BJ (cell line): ENCODE measurements around the gene FSTL1. TPM values are rescaled to one million over a fixed set of nuclear protein-coding genes. Genes with fewer than 3 reads are reported as not detected.

ENCODE experiments used
- CTCF ChIA-PET: fragments of 350-600 bp; formaldehyde crosslinking; extraction: SDS; loops from one replicate; lab custom pipeline; 2021; ENCODE audit warnings: antibody characterized with exemption, inconsistent platforms; lab: Yijun Ruan, JAX
- POLR2A ChIA-PET: fragments of 300-600 bp; sonication (Branson Sonifier 250); formaldehyde crosslinking; extraction: SDS; loops from one replicate; lab custom pipeline; 2021; ENCODE audit warnings: antibody characterized with exemption; lab: Charles Lee
- DNase-seq: peaks from one replicate; pipeline ENCODE4 v3.0.0-alpha.2; 2011; ENCODE audit warnings: low read depth
- H3K27me3 ChIP-seq: 2 replicates; pipeline ENCODE4 v1.6.0; 2011; ENCODE audit warnings: low read length; ENCODE audit not compliant: control insufficient read depth, insufficient read depth
- H3K36me3 ChIP-seq: 2 replicates; pipeline ENCODE4 v1.5.1; 2011; ENCODE audit warnings: low read length; ENCODE audit not compliant: control insufficient read depth, insufficient read depth
- H3K4me3 ChIP-seq: 2 replicates; pipeline ENCODE4 v1.5.1; 2011; ENCODE audit warnings: low read depth, mild to moderate bottlenecking, control low read depth, low read length
- polyA plus RNA-seq: library from polyadenylated mRNA; depleted of rRNA; stranded (reverse); fragments of >200 nt; gene quantifications from 2 replicates; pipeline ENCODE4 v1.2.3, GENCODE V29; 2011
- TF ChIP-seq, protein P1 (sequence below): IDR thresholded peaks from 2 replicates; pipeline ENCODE4 v1.5.1; 2011; ENCODE audit warnings: low read depth, mild to moderate bottlenecking, control low read depth, inconsistent platforms, low read length, moderate library complexity; ENCODE audit not compliant: insufficient read depth

FSTL1 gene
- polyA plus RNA-seq, 1 experiment = 4,020 TPM

DNA sequence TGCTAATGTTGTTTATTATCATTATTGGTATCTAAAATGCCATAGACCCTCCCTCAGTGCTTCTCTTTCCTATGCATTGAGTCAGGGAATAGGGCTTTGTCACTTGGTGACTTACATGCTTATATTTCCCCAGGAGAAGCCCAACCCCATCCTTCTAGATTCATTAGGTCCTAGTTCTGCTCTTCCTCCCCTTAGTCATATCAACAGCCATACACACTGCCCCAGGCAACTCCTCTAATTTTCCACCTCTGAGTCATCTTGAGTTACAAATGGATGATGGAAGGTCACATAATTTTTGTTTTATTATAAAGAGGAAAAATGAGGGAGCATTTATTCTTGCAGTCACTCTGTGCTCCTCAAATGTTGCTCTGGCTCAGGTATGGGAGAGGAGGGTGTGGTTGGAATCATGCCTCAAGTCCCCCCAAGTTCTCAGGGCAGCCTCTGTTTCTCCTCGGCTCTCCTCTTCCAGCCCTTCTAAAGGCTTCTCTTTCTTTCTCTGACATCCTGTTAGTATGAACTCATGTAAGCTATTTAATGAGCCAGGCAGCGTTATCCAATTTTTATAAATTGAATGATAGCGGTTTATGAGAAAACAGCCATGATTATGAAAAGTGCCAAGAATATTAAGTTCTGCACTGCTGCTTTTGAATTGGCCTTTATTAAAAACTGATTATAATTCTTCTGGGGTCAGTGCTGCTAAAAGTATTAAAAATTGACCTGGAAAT lies 45.6 kb upstream of the FSTL1 start:
- TF ChIP-seq, protein P1, sequence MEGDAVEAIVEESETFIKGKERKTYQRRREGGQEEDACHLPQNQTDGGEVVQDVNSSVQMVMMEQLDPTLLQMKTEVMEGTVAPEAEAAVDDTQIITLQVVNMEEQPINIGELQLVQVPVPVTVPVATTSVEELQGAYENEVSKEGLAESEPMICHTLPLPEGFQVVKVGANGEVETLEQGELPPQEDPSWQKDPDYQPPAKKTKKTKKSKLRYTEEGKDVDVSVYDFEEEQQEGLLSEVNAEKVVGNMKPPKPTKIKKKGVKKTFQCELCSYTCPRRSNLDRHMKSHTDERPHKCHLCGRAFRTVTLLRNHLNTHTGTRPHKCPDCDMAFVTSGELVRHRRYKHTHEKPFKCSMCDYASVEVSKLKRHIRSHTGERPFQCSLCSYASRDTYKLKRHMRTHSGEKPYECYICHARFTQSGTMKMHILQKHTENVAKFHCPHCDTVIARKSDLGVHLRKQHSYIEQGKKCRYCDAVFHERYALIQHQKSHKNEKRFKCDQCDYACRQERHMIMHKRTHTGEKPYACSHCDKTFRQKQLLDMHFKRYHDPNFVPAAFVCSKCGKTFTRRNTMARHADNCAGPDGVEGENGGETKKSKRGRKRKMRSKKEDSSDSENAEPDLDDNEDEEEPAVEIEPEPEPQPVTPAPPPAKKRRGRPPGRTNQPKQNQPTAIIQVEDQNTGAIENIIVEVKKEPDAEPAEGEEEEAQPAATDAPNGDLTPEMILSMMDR = no peak
- ChIA-PET CTCF (interaction anchor here (0.8 kb wide), 1 partner anchor 34 kb away, joined by 3 read pairs; no protein-coding TSS in a partner anchor), POLR2A (no interaction called here)
- Histone ChIP-seq H3K27me3 (no peaks in the 10 kb centered on the region), H3K4me3 (no peak overlapping the region), H3K36me3 (no peaks in the 10 kb centered on the region)
- DNase-seq = peak; percentile 82

GRCh38 chr3:120495809-120496208 lies 45.0 kb upstream of the FSTL1 start:
- H3K27me3 ChIP-seq = no peaks in the 10 kb centered on the region
- no peak for DNase-seq
- ChIA-PET POLR2A (no interaction called here), CTCF (no interaction called here)
- H3K4me3 ChIP-seq = no peak overlapping the region
- TF ChIP-seq, protein P1 = no peak
- H3K36me3 ChIP-seq = no peaks in the 10 kb centered on the region

DNA sequence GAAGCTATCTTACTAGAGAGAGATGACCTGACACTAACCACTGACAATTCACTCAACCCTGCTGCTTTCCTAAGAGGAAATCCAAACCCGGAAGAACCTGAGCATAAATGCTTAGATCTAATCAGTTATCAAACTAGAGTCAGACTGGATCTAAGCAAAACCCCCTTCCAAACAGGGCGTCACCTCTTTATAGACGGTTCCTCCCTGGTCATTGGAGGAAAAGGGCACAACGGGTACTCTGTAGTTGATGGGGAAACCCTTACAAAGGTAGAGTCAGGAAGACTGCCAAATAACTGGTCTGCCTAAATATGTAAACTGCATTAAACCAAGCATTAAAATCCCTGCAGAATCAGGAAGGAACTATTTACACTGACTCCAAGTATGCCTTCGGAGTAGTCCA lies 41.3 kb upstream of the FSTL1 start:
- H3K4me3 ChIP-seq = no peak overlapping the region
- no peaks in the 10 kb centered on the region for H3K36me3 ChIP-seq
- ChIA-PET CTCF (no interaction called here), POLR2A (no interaction called here)
- no peak for DNase-seq
- H3K27me3 ChIP-seq = no peaks in the 10 kb centered on the region
- TF ChIP-seq, protein P1 = no peak

DNA sequence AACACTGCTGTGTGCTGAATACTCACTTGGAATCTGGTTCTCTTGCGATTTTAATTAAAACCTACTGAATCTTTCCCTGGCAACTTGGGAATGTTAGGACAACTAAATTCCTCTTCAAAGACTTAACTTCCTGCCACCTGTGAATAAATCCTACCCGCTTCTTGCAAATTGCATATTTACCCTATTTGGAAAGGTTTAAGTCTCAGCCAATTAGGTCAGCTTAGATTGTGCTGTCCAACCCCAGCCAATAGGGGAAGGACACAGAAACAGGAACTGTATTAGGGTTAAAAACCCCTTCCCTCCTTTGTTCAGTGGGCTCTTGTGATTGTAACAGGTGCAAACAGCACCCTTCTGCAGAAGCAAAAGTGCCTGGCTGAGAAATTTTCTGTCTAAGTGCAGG lies 38.6 kb upstream of the FSTL1 start:
- Histone ChIP-seq H3K36me3 (no peaks in the 10 kb centered on the region), H3K27me3 (no peaks in the 10 kb centered on the region), H3K4me3 (no peak overlapping the region)
- POLR2A ChIA-PET = no interaction called here
- CTCF ChIA-PET = no interaction called here
- TF ChIP-seq, protein P1 = no peak
- no peak for DNase-seq

DNA sequence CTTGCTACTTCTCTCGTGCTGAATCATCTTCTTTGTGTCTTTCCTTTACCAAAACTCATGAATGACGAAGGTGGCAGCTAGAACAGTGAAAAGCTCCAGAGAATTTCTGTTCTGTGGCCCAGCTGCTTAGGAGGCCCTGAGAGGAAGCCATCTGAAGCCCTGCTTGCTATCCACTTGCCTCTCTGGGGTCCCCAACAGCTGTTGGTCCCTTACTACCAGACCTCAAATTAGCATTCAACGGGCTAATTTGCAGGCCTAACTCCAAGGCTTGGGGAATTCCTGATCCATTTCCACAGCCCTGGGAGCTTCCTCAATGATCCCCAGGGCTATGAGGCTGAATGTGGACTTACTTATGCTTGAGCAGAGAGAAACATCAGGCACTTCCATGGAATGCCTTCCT lies 37.5 kb upstream of the FSTL1 start:
- ChIA-PET CTCF (no interaction called here), POLR2A (no interaction called here)
- DNase-seq = no peak
- TF ChIP-seq, protein P1 = no peak
- Histone ChIP-seq H3K36me3 (no peaks in the 10 kb centered on the region), H3K4me3 (no peak overlapping the region), H3K27me3 (no peaks in the 10 kb centered on the region)
